K562 (cell line): ENCODE measurements around the gene PPM1H. TPM values are rescaled to one million over a fixed set of nuclear protein-coding genes. Genes with fewer than 3 reads are reported as not detected.
A peak's percentile ranks its signal among the peaks of the same experiment; 100 is the strongest.

Experiments
- BCOR ChIP-seq: fragments of 450-650 bp; IDR thresholded peaks from 2 replicates; pipeline ENCODE4 v1.6.1; 2016
- CBX8 ChIP-seq: fragments of 200-600 bp; sonication (generic); IDR thresholded peaks from 2 replicates; pipeline ENCODE4 v1.6.1; 2012; ENCODE audit warnings: borderline replicate concordance, mixed run types, low read depth, mild to moderate bottlenecking, moderate library complexity, mixed read lengths, low read length, control low read depth, inconsistent platforms; ENCODE audit not compliant: poor library complexity, severe bottlenecking; ENCODE audit errors: extremely low read depth
- DMBX1 ChIP-seq: fragments of 250-450 bp; sonication (Bioruptor Pico); IDR thresholded peaks from 2 replicates; pipeline ENCODE4 v1.8.0; 2022; ENCODE audit warnings: inconsistent platforms, mild to moderate bottlenecking, moderate library complexity, borderline replicate concordance
- EGR1 ChIP-seq: fragments of 450-650 bp; conservative IDR thresholded peaks from 2 replicates; pipeline ENCODE4 v1.6.1; 2017; ENCODE audit warnings: mild to moderate bottlenecking
- FOS ChIP-seq: IDR thresholded peaks from 3 replicates; pipeline ENCODE4 v1.6.1; 2011; ENCODE audit not compliant: insufficient read length; ENCODE audit errors: extremely low read depth
- HMGN3 ChIP-seq: IDR thresholded peaks from 2 replicates; pipeline ENCODE4 v1.6.1; 2011; ENCODE audit warnings: borderline replicate concordance, low read depth, mild to moderate bottlenecking, mixed read lengths, low read length; ENCODE audit not compliant: insufficient read length; ENCODE audit errors: extremely low read depth
- ILK ChIP-seq: fragments of 450-650 bp; IDR thresholded peaks from 2 replicates; pipeline ENCODE4 v1.6.1; 2016; ENCODE audit warnings: missing genetic modification characterization, low read depth, mild to moderate bottlenecking, missing compliant biosample characterization, moderate library complexity, borderline replicate concordance
- L3MBTL2 ChIP-seq: fragments of 450-650 bp; IDR thresholded peaks from 2 replicates; pipeline ENCODE4 v1.6.1; 2016; ENCODE audit warnings: mild to moderate bottlenecking, moderate library complexity
- MECOM ChIP-seq: fragments of 250-450 bp; sonication (Bioruptor Pico); IDR thresholded peaks from 2 replicates; pipeline ENCODE4 v1.8.0; 2022; ENCODE audit warnings: inconsistent platforms
- NCOA2 ChIP-seq, 2 experiments: fragments of 450-650 bp; IDR thresholded peaks; 2 replicates each; pipeline ENCODE4 v1.6.1; 2018; ENCODE audit warnings: mild to moderate bottlenecking in 2 of 2, moderate library complexity in 1 of 2; ENCODE audit not compliant: partially characterized antibody in 2 of 2
- NEUROD1 ChIP-seq: fragments of 150-350 bp; IDR thresholded peaks from 2 replicates; pipeline ENCODE4 v1.6.1; 2014; ENCODE audit warnings: borderline replicate concordance, low read length, low read depth; ENCODE audit not compliant: partially characterized antibody
- NFE2 ChIP-seq: IDR thresholded peaks from 2 replicates; pipeline ENCODE4 v1.6.1; 2014; ENCODE audit warnings: antibody characterized with exemption, low read depth
- NONO ChIP-seq, 2 experiments: fragments of 200-400 bp in 1 of 2; fragments of 450-650 bp in 1 of 2; formaldehyde crosslinking in 1 of 2; IDR thresholded peaks; 2 replicates each; pipeline ENCODE4 v1.6.1; 2017; ENCODE audit warnings: low read depth in 2 of 2, mild to moderate bottlenecking in 2 of 2, moderate library complexity in 2 of 2, low read length in 1 of 2
- POLR2H ChIP-seq: IDR thresholded peaks from 2 replicates; pipeline ENCODE4 v1.6.1; 2016; ENCODE audit warnings: missing genetic modification characterization, low read depth, mild to moderate bottlenecking, control low read depth, missing compliant biosample characterization, moderate library complexity
- POLR3G ChIP-seq: IDR thresholded peaks from 2 replicates; pipeline ENCODE4 v1.6.1; 2011; ENCODE audit not compliant: insufficient read length, insufficient replicate concordance; ENCODE audit errors: extremely low read depth
- SAFB ChIP-seq: fragments of 200-400 bp; formaldehyde crosslinking; IDR thresholded peaks from 2 replicates; pipeline ENCODE4 v1.6.1; 2017; ENCODE audit warnings: low read depth, low read length, borderline replicate concordance
- SETDB1 ChIP-seq: IDR thresholded peaks from one replicate; pipeline ENCODE4 v1.6.1; 2012; ENCODE audit warnings: low read length, control low read depth, inconsistent platforms
- TARDBP ChIP-seq: fragments of 450-650 bp; IDR thresholded peaks from 2 replicates; pipeline ENCODE4 v1.6.1; 2016
- TCF7 ChIP-seq: sonication (generic); IDR thresholded peaks from 2 replicates; pipeline ENCODE4 v1.6.1; 2016; ENCODE audit warnings: antibody characterized with exemption, borderline replicate concordance
- TRIM24 ChIP-seq, 2 experiments: fragments of 450-650 bp; IDR thresholded peaks; 2 replicates each; pipeline ENCODE4 v1.6.1; 2016
- ZNF239 ChIP-seq: fragments of 250-450 bp; sonication (Bioruptor Pico); IDR thresholded peaks from 2 replicates; pipeline ENCODE4 v1.4.0; 2020; ENCODE audit warnings: mild to moderate bottlenecking
- ZNF316 ChIP-seq: fragments of 450-650 bp; IDR thresholded peaks from 2 replicates; pipeline ENCODE4 v1.6.1; 2016
- ZNF76 ChIP-seq: fragments of 250-450 bp; sonication (Bioruptor Pico); IDR thresholded peaks from 2 replicates; pipeline ENCODE4 v1.4.0; 2020; ENCODE audit warnings: mild to moderate bottlenecking, moderate library complexity, borderline replicate concordance
- polyA plus RNA-seq, 8 experiments: library from polyadenylated mRNA; depleted of rRNA in 4 of 8; stranded (reverse) in 5 of 8; unstranded in 3 of 8; fragments of >200 nt; fragmentation: Nextera tagmentation in 2 of 8; fragmentation: Illumina TruSeq in 1 of 8; extraction: Ambion mirVana in 2 of 8; extraction: Trizol in 1 of 8; gene quantifications; 2 replicates each; pipeline versions ENCODE4 v1.2.1 to v1.2.3, GENCODE V29; 2011 to 2014; ENCODE audit warnings: inconsistent platforms in 1 of 8, missing spikeins in 1 of 8
- total RNA-seq, 7 experiments: library from RNA; depleted of rRNA in 6 of 7; stranded (reverse); fragments of >200 nt in 6 of 7; fragmentation: Illumina TruSeq in 2 of 7; extraction: Trizol in 2 of 7; gene quantifications; 2 replicates each; pipeline versions ENCODE4 v1.2.1 to v1.2.3, GENCODE V29; 2011 to 2021; ENCODE audit warnings: low replicate concordance in 1 of 7
- TF ChIP-seq, protein P1 (sequence below): IDR thresholded peaks from 2 replicates; pipeline ENCODE4 v1.6.1; 2014; ENCODE audit warnings: antibody characterized with exemption
- TF ChIP-seq, protein P2 (sequence below): fragments of 450-650 bp; IDR thresholded peaks from 2 replicates; pipeline ENCODE4 v1.6.1; 2016; ENCODE audit warnings: borderline replicate concordance
- TF ChIP-seq, protein P3 (sequence below): sonication (generic); formaldehyde crosslinking; IDR thresholded peaks from 2 replicates; pipeline ENCODE4 v1.8.1; 2023; ENCODE audit warnings: mild to moderate bottlenecking, missing genetic modification reagents, moderate library complexity

Gene PPM1H
- total and polyA plus RNA-seq, 9 of the 15 experiments (the other 6 are each of a cell fraction or from before 2014, with no cell fraction given) = 5.3 to 29.3 (median 11.3) TPM

DNA sequence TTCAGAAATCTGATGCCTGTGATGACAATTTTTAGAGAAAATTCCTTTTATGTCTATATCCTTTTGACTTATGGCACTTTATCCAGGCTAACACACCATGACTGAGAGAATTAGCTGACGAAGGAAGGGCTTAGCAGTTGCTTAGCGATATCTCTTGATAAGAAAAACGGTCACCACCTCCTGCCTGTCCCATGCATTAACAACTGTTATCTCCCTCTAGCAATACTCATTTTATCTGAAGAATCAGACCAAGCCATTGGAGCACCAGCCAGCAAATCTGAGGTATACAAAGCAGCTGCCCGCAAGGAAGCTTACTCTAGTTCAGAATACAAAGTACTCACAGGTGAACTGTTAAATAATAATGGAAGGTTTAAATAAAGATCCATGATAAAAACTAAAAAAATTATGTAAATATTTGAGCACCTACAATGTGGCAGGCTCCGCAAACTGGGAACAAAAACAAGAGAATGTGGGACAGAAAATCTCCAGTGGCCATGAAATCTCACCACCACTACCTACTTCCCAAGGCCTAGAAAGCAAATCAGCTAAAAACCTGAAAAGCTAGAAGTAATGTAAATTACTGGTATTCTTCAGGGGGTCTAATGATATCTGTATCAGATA lies 24.3 kb downstream of the PPM1H start (continued):
- TF ChIP-seq TCF7 (0 out of 2 replicates have a peak, but pooled peaks have one; percentile 56), MECOM (CRISPR knock-in tag) (no peak), ILK (tag) (no peak), ZNF76 (CRISPR knock-in tag) (no peak), L3MBTL2 (no peak; the same call in 1 of the 2 replicates), NCOA2 (IDR thresholded peaks at IDR 0.05; ENCODE audit: partially characterized antibody in 2 of 2) (peak; percentile 79 to 88), SETDB1 (no peak), HMGN3 (peak; percentile 82), NFE2 (peak; percentile 79), POLR3G (no peak), ZNF239 (CRISPR knock-in tag) (peak; percentile 54; the same call in 1 of the 2 replicates), NONO (IDR thresholded peaks at IDR 0.05; ENCODE audit: low read depth in 2 of 2, low read length in 1 of 2) (0 out of 4 replicates have a peak, but pooled peaks of 1 of the 2 experiments have one; percentile 40), BCOR (peak; percentile 75), NEUROD1 (peak; percentile 85), EGR1 (no peak), TRIM24 (IDR thresholded peaks at IDR 0.05) (peak; percentile 82 to 88), TARDBP (peak; percentile 82; the same call in 1 of the 2 replicates), DMBX1 (CRISPR knock-in tag) (peak; percentile 51; the same call in 1 of the 2 replicates), FOS (no peak), CBX8 (no peak), POLR2H (peak; percentile 74), ZNF316 (0 out of 2 replicates have a peak, but pooled peaks have one; percentile 32), SAFB (no peak)
- TF ChIP-seq, protein P1, sequence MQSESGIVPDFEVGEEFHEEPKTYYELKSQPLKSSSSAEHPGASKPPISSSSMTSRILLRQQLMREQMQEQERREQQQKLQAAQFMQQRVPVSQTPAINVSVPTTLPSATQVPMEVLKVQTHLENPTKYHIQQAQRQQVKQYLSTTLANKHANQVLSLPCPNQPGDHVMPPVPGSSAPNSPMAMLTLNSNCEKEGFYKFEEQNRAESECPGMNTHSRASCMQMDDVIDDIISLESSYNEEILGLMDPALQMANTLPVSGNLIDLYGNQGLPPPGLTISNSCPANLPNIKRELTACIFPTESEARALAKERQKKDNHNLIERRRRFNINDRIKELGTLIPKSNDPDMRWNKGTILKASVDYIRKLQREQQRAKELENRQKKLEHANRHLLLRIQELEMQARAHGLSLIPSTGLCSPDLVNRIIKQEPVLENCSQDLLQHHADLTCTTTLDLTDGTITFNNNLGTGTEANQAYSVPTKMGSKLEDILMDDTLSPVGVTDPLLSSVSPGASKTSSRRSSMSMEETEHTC = peak; percentile 94
- TF ChIP-seq, protein P2, sequence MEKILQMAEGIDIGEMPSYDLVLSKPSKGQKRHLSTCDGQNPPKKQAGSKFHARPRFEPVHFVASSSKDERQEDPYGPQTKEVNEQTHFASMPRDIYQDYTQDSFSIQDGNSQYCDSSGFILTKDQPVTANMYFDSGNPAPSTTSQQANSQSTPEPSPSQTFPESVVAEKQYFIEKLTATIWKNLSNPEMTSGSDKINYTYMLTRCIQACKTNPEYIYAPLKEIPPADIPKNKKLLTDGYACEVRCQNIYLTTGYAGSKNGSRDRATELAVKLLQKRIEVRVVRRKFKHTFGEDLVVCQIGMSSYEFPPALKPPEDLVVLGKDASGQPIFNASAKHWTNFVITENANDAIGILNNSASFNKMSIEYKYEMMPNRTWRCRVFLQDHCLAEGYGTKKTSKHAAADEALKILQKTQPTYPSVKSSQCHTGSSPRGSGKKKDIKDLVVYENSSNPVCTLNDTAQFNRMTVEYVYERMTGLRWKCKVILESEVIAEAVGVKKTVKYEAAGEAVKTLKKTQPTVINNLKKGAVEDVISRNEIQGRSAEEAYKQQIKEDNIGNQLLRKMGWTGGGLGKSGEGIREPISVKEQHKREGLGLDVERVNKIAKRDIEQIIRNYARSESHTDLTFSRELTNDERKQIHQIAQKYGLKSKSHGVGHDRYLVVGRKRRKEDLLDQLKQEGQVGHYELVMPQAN = no peak
- TF ChIP-seq, protein P3, sequence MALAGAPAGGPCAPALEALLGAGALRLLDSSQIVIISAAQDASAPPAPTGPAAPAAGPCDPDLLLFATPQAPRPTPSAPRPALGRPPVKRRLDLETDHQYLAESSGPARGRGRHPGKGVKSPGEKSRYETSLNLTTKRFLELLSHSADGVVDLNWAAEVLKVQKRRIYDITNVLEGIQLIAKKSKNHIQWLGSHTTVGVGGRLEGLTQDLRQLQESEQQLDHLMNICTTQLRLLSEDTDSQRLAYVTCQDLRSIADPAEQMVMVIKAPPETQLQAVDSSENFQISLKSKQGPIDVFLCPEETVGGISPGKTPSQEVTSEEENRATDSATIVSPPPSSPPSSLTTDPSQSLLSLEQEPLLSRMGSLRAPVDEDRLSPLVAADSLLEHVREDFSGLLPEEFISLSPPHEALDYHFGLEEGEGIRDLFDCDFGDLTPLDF = no peak
